Natural killer cell (primary cell): ENCODE data around the gene XIRP1. TPM values are rescaled to one million over a fixed set of nuclear protein-coding genes. Genes with fewer than 3 reads are reported as not detected.

ENCODE experiments used
- ATAC-seq, 3 donors: fragments of 150-1000 bp in 2 of 3; fragments of 200-7000 bp in 1 of 3; cut with Tn5 transposase; 1 replicate in 1 of 3; 2 replicates in 2 of 3; pipeline ENCODE4 v1.10.0; 2021; ENCODE audit warnings: mild to moderate bottlenecking in 2 of 3, moderate library complexity in 2 of 3
- DNase-seq, 2 donors: peaks; one replicate each; pipeline versions ENCODE4 v3.0.0 to v3.0.0-alpha.2; 2013 to 2021; ENCODE audit warnings: mixed read lengths in 1 of 2
- H3K27ac ChIP-seq: one replicate; pipeline ENCODE4 v1.5.1; 2013; ENCODE audit warnings: mild to moderate bottlenecking, low read length
- H3K27me3 ChIP-seq: one replicate; pipeline ENCODE4 v1.6.1; 2013; ENCODE audit warnings: low read length; ENCODE audit not compliant: control insufficient read depth, insufficient read depth
- H3K36me3 ChIP-seq: one replicate; pipeline ENCODE4 v1.6.1; 2013; ENCODE audit warnings: low read length; ENCODE audit not compliant: control insufficient read depth, insufficient read depth
- H3K4me1 ChIP-seq: one replicate; pipeline ENCODE4 v1.6.1; 2013; ENCODE audit warnings: low read length; ENCODE audit not compliant: control insufficient read depth, insufficient read depth
- H3K4me3 ChIP-seq: one replicate; pipeline ENCODE4 v1.5.1; 2013; ENCODE audit warnings: low read length
- H3K9me3 ChIP-seq: one replicate; pipeline ENCODE4 v1.6.1; 2013; ENCODE audit warnings: low read length; ENCODE audit not compliant: control insufficient read depth, insufficient read depth
- H3K27ac Mint-ChIP-seq, 2 donors: one replicate each; pipeline ENCODE4 v1.8.0; 2022; ENCODE audit warnings: mild to moderate bottlenecking in 2 of 2, mixed read lengths in 2 of 2, moderate library complexity in 1 of 2
- H3K27me3 Mint-ChIP-seq, 2 donors: one replicate each; pipeline ENCODE4 v1.8.0; 2022; ENCODE audit warnings: low read depth in 2 of 2, mixed read lengths in 2 of 2
- H3K36me3 Mint-ChIP-seq: one replicate; pipeline ENCODE4 v1.8.0; 2022; ENCODE audit warnings: mixed read lengths
- H3K4me1 Mint-ChIP-seq, 2 donors: one replicate each; pipeline ENCODE4 v1.8.0; 2022; ENCODE audit warnings: mixed read lengths in 2 of 2
- H3K4me3 Mint-ChIP-seq: one replicate; pipeline ENCODE4 v1.8.0; 2022; ENCODE audit warnings: mild to moderate bottlenecking, moderate library complexity, mixed read lengths
- H3K9me3 Mint-ChIP-seq, 2 donors: one replicate each; pipeline ENCODE4 v1.8.0; 2022; ENCODE audit warnings: mixed read lengths in 2 of 2
- WGBS: methylation state at CpG from one replicate; pipeline ENCODE4 v1.1.7; 2013; ENCODE audit warnings: missing lambda C conversion rate; ENCODE audit not compliant: insufficient coverage; 5-methylcytosine and 5-hydroxymethylcytosine counted together
- intact Hi-C: fragments of 100-400 bp; cut with micrococcal nuclease; formaldehyde crosslinking; loops from one replicate; pipeline ENCODE4 v1.14.2; 2022
- total RNA-seq, 4 donors: library from RNA; stranded (reverse); fragments of 120-200 nt in 1 of 4; gene quantifications; one replicate each; pipeline versions ENCODE4 v1.2.3 to v1.2.4, GENCODE V29; 2013 to 2022
- TF ChIP-seq, protein P1 (sequence below): fragments of 200-600 bp; IDR thresholded peaks from one replicate; pipeline ENCODE4 v1.8.0; 2022; ENCODE audit warnings: antibody characterized with exemption

The XIRP1 gene
- total RNA-seq, 3 donors from 2014 or later (not counting 1 experiment from before 2014, with no cell fraction given) = 0.14 to 0.40 (median 0.24) TPM

DNA sequence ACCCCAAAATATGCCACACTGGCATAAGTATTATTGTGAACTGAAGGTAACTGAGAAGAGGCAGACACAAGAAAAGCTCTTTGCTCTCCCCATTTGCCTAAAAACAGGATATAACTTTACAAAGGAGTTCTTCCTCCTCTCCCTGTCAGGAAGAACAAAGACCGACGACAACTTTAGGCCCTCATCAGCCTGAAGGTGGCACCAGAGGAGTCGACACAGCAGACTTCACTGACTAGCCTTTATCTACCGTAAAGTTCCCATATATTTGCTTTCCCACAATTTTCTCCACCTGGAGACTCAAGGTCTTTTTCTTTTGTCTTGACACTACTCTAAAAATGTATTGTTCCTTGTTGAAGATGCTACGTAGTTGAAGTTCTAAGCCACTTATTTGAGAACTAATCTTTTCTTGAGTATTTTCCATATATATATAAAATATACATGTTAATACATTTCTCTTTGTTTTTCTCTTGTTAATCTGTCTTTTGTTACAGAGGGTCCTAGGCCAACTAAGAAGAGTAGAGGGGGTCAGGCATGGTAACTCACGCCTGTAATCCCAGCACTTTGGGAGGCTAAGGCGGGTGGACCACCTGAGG lies 16.2 kb upstream of the XIRP1 start:
- ATAC-seq (peak; percentile 79 to 91 (median 83)), DNase-seq (peak in 1 of 2 donors; percentile 76)
- TF ChIP-seq, protein P1, sequence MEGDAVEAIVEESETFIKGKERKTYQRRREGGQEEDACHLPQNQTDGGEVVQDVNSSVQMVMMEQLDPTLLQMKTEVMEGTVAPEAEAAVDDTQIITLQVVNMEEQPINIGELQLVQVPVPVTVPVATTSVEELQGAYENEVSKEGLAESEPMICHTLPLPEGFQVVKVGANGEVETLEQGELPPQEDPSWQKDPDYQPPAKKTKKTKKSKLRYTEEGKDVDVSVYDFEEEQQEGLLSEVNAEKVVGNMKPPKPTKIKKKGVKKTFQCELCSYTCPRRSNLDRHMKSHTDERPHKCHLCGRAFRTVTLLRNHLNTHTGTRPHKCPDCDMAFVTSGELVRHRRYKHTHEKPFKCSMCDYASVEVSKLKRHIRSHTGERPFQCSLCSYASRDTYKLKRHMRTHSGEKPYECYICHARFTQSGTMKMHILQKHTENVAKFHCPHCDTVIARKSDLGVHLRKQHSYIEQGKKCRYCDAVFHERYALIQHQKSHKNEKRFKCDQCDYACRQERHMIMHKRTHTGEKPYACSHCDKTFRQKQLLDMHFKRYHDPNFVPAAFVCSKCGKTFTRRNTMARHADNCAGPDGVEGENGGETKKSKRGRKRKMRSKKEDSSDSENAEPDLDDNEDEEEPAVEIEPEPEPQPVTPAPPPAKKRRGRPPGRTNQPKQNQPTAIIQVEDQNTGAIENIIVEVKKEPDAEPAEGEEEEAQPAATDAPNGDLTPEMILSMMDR = peak; percentile 72
- Histone ChIP-seq H3K27me3 (no peaks in the 10 kb centered on the region), H3K4me3 (no peak overlapping the region), H3K4me1 (peaks cover 19% of the 10 kb centered on the region), H3K36me3 (no peaks in the 10 kb centered on the region), H3K27ac (peak overlapping the region; percentile 39), H3K9me3 (peaks cover 5% of the 10 kb centered on the region)
- peak overlapping the region; percentile 25 for H3K4me3 Mint-ChIP-seq
- no peaks in the 10 kb centered on the region for H3K27me3 Mint-ChIP-seq
- H3K27ac Mint-ChIP-seq = peak overlapping the region; percentile 85 to 86
- intact Hi-C loops = loop anchor here (1.0 to 2.0 kb wide), 3 partner anchors 20 to 80 kb away; no protein-coding TSS in a partner anchor
- peaks cover 46 to 53% of the 10 kb centered on the region in 2 donors for H3K4me1 Mint-ChIP-seq
- 32% methylated on average over 6 of the region's 7 CpGs for WGBS
- H3K9me3 Mint-ChIP-seq = no peaks in the 10 kb centered on the region
- no peaks in the 10 kb centered on the region for H3K36me3 Mint-ChIP-seq

DNA sequence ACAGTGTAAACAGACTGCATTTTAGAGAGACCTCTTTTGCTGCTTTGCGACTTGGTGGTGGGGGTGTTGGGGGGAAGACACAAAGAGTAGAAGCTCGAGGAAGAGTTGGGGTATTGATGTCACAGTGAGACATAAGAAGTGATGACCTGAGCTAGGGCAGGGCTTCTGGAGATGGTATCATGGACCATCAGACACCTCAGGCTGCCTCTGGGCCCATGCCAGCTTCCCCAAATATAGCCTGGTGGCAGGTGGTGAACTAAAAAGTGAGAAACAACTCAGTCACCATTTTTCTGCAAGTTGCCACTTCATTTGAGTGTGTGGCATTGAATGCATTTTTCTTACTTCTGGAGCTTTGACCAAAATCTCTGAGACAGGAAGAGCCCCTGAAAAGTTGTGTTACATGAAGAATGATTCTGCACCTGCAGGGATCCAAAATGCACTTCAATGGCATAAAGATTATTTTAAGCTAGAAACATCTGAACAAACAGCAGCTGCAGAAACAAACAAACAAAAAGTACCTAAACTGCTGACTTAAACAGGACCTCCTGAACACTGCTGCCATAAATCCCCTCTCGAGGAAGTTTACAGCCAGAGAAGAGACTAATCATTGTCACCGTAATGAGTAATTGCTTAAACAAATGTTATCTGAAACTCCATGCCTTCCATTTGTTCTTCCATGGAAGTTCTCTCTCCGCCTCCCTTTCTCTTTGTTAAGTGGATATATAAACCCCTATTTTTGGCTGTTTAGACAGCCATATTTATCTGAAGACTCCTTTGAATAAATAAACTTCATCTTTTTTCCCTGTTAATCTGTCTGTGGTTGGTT lies 15.2 kb upstream of the XIRP1 start:
- H3K27me3 Mint-ChIP-seq = peaks cover 0 to 3% of the 10 kb centered on the region in 2 donors
- no peak overlapping the region for H3K27ac ChIP-seq
- no peak overlapping the region for H3K4me3 Mint-ChIP-seq
- intact Hi-C loops = loop anchor here (1.0 to 2.0 kb wide), 3 partner anchors 19 to 81 kb away; no protein-coding TSS in a partner anchor
- H3K4me3 ChIP-seq = no peak overlapping the region
- DNase-seq = no peak
- H3K36me3 Mint-ChIP-seq = no peaks in the 10 kb centered on the region
- no peaks in the 10 kb centered on the region for H3K9me3 Mint-ChIP-seq
- H3K36me3 ChIP-seq = no peaks in the 10 kb centered on the region
- WGBS = 80% methylated on average over 4 of the region's 5 CpGs
- TF ChIP-seq, protein P1 = no peak
- H3K27ac Mint-ChIP-seq = peak overlapping the region; percentile 85 to 86
- H3K4me1 ChIP-seq = peaks cover 19% of the 10 kb centered on the region
- H3K4me1 Mint-ChIP-seq = peaks cover 43 to 52% of the 10 kb centered on the region in 2 donors
- no peak for ATAC-seq
- H3K27me3 ChIP-seq = no peaks in the 10 kb centered on the region
- H3K9me3 ChIP-seq = peaks cover 5% of the 10 kb centered on the region

DNA sequence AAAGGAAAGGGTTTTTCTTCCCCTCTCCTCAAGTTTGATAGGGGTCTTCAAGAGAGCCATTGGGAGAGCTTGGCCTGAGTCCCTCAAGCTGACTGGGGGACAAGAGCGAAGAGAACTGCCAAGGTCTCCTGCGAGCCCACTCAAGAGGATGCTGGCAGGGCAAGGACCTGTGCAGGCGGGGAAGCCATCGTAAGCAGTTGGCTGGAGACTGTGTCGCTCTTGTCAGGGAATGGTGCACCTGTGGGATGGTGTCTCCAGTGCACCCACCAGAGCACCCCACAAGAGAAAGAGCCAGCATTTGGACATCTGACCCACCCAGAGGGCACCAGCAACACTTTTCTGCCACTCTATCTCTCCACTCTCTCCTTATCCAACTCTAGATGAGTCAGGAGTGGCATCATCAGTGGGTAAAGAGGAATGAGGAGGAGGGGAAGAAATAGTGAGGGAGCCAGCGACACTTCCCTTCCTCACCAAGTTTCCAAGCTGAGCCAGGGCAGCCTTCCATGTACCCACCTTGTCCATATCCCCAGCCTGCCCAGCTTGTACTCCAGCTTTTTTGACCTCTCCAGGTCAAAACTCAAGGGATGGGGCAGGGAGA lies 13.6 kb upstream of the XIRP1 start:
- Histone ChIP-seq H3K4me1 (peaks cover 19% of the 10 kb centered on the region), H3K9me3 (peaks cover 5% of the 10 kb centered on the region), H3K27me3 (no peaks in the 10 kb centered on the region), H3K36me3 (no peaks in the 10 kb centered on the region), H3K27ac (no peak overlapping the region), H3K4me3 (no peak overlapping the region)
- H3K4me3 Mint-ChIP-seq = no peak overlapping the region
- H3K27ac Mint-ChIP-seq = no peak overlapping the region
- H3K4me1 Mint-ChIP-seq = peaks cover 35 to 49% of the 10 kb centered on the region in 2 donors
- H3K9me3 Mint-ChIP-seq = no peaks in the 10 kb centered on the region
- TF ChIP-seq, protein P1 = no peak
- peaks cover 0 to 3% of the 10 kb centered on the region in 2 donors for H3K27me3 Mint-ChIP-seq
- over 99% methylated on average over 5 of the region's 6 CpGs for WGBS
- H3K36me3 Mint-ChIP-seq = no peaks in the 10 kb centered on the region
- intact Hi-C loops = no loop called here
- DNase-seq (no peak), ATAC-seq (no peak)
